Ishikawa (cell line): Measurements from ENCODE around the gene MAGI2.

ENCODE experiments used
- CEBPB ChIP-seq: IDR thresholded peaks from 2 replicates; pipeline ENCODE4 v1.6.1; 2012
- CREB1 ChIP-seq: IDR thresholded peaks from 2 replicates; pipeline ENCODE4 v1.6.1; 2012; ENCODE audit warnings: low read depth
- EGR1 ChIP-seq: IDR thresholded peaks from 2 replicates; pipeline ENCODE4 v1.6.1; 2012
- EP300 ChIP-seq: IDR thresholded peaks from 2 replicates; pipeline ENCODE4 v1.6.1; 2012; ENCODE audit warnings: borderline replicate concordance
- FOXM1 ChIP-seq: IDR thresholded peaks from 2 replicates; pipeline ENCODE4 v1.6.1; 2012; ENCODE audit warnings: low read depth, borderline replicate concordance
- NFIC ChIP-seq: IDR thresholded peaks from 2 replicates; pipeline ENCODE4 v1.6.1; 2012
- RAD21 ChIP-seq: IDR thresholded peaks from 2 replicates; pipeline ENCODE4 v1.6.1; 2012; ENCODE audit warnings: low read depth
- TAF1 ChIP-seq: IDR thresholded peaks from 2 replicates; pipeline ENCODE4 v1.6.1; 2012; ENCODE audit warnings: low read depth, mild to moderate bottlenecking
- TCF12 ChIP-seq: IDR thresholded peaks from 2 replicates; pipeline ENCODE4 v1.6.1; 2012; ENCODE audit warnings: low read depth
- TEAD4 ChIP-seq: IDR thresholded peaks from 2 replicates; pipeline ENCODE4 v1.6.1; 2012
- USF1 ChIP-seq: IDR thresholded peaks from 2 replicates; pipeline ENCODE4 v1.6.1; 2012
- YY1 ChIP-seq: IDR thresholded peaks from 2 replicates; pipeline ENCODE4 v1.6.1; 2012; ENCODE audit warnings: low read depth
- ZBTB7A ChIP-seq: IDR thresholded peaks from 2 replicates; pipeline ENCODE4 v1.6.1; 2012; ENCODE audit warnings: low read depth
- TF ChIP-seq, protein P1 (sequence below): IDR thresholded peaks from 2 replicates; pipeline ENCODE4 v1.6.1; 2012
- TF ChIP-seq, protein P2 (sequence below): IDR thresholded peaks from 2 replicates; pipeline ENCODE4 v1.6.1; 2012; ENCODE audit warnings: low read depth, mild to moderate bottlenecking

Gene MAGI2

GRCh38 chr7:78576236-78576635, 877.2 kb downstream of the MAGI2 start:
- TF ChIP-seq RAD21 (no peak), NFIC (no peak), USF1 (no peak), FOXM1 (no peak), TAF1 (no peak), CREB1 (no peak), CEBPB (no peak), TCF12 (no peak), EGR1 (no peak), ZBTB7A (no peak), TEAD4 (no peak), YY1 (no peak)
- TF ChIP-seq, protein P1, sequence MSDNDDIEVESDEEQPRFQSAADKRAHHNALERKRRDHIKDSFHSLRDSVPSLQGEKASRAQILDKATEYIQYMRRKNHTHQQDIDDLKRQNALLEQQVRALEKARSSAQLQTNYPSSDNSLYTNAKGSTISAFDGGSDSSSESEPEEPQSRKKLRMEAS: no peak
- TF ChIP-seq, protein P2, sequence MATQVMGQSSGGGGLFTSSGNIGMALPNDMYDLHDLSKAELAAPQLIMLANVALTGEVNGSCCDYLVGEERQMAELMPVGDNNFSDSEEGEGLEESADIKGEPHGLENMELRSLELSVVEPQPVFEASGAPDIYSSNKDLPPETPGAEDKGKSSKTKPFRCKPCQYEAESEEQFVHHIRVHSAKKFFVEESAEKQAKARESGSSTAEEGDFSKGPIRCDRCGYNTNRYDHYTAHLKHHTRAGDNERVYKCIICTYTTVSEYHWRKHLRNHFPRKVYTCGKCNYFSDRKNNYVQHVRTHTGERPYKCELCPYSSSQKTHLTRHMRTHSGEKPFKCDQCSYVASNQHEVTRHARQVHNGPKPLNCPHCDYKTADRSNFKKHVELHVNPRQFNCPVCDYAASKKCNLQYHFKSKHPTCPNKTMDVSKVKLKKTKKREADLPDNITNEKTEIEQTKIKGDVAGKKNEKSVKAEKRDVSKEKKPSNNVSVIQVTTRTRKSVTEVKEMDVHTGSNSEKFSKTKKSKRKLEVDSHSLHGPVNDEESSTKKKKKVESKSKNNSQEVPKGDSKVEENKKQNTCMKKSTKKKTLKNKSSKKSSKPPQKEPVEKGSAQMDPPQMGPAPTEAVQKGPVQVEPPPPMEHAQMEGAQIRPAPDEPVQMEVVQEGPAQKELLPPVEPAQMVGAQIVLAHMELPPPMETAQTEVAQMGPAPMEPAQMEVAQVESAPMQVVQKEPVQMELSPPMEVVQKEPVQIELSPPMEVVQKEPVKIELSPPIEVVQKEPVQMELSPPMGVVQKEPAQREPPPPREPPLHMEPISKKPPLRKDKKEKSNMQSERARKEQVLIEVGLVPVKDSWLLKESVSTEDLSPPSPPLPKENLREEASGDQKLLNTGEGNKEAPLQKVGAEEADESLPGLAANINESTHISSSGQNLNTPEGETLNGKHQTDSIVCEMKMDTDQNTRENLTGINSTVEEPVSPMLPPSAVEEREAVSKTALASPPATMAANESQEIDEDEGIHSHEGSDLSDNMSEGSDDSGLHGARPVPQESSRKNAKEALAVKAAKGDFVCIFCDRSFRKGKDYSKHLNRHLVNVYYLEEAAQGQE: no peak

DNA sequence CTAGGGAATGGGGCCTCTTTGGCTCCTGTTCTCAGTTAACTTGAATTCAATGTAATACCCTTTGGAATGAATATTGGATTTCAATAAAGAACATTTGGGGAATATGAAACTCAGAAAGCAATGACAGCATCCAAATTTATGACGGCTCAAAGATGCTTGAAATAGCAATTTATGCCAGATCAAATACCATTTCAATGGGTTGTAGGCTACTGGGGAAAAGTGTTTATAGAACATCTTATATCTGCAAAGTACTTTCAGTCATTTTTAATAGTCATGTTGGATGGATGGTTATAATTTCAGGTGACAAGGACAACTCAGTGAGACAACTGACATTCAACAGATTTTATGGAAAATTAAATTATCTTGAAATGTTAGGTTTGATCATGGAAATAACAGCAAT, 882.2 kb downstream of the MAGI2 start:
- TF ChIP-seq, protein P2: no peak
- TF ChIP-seq CEBPB: no peak
- TF ChIP-seq EGR1: no peak
- no peak for TF ChIP-seq EP300
- TF ChIP-seq NFIC: no peak
- no peak for TF ChIP-seq TCF12
- no peak for TF ChIP-seq FOXM1
- TF ChIP-seq TEAD4: no peak
- no peak for TF ChIP-seq CREB1

GRCh38 chr7:78568690-78569089, 884.8 kb downstream of the MAGI2 start:
- TF ChIP-seq CREB1 (no peak), TEAD4 (no peak)

DNA sequence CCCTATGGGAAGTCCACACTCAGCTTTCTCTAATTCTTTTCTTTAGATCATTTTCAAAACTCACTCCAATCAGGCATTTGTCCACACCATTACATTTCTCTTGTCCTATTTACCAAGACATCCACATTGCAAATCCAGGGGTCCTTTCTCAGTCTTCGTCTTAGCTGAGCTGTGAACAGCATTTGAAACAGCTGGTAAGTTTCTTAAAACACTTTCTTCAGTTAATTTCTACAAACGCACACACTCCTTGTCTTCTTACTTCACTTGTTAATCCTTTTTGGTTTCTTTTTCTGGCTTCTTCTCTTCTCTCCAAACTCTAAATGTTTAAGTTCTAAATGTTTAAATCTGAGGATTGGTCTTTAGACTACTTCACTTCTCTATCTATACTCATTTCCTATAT, 885.6 kb downstream of the MAGI2 start:
- no peak for TF ChIP-seq CEBPB

- no peak for TF ChIP-seq TEAD4
- no peak for TF ChIP-seq RAD21
- no peak for TF ChIP-seq CEBPB
- no peak for TF ChIP-seq TCF12
- no peak for TF ChIP-seq EGR1
- no peak for TF ChIP-seq NFIC
- TF ChIP-seq, protein P1: no peak
- no peak for TF ChIP-seq CREB1
- TF ChIP-seq, protein P2: no peak
- TF ChIP-seq YY1: no peak
- no peak for TF ChIP-seq ZBTB7A
- TF ChIP-seq FOXM1: no peak
- TF ChIP-seq TAF1: no peak
These were observed 887.7 kb downstream of the MAGI2 start for GRCh38 chr7:78565784-78566183.

DNA sequence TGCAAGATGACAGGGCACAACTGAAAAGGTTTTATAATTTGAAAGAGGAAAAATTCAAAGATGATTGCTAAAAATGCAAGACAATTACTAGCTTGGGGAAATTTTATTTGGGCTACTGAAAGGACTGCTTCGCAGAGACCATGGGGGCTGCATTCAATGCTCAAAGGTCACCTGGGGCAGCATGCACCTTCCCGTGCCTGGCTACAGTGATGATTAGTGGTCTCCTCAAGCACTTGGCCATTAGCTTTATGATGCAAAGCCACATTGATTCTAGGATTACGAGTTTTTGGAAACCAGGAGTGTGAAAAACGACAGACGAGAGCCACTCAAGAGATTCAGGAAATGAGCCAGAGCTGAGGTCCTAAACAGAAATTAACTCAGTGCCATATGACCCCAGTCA, 890.3 kb downstream of the MAGI2 start:
- TF ChIP-seq FOXM1: no peak
- TF ChIP-seq EGR1: no peak
- TF ChIP-seq ZBTB7A: no peak
- TF ChIP-seq TAF1: no peak
